HFF-Myc (cell line): ENCODE measurements around the gene EPC1.
A peak's percentile ranks its signal among the peaks of the same experiment; 100 is the strongest.

Source experiments
- DNase-seq: peaks from one replicate; pipeline ENCODE4 v3.0.0-alpha.2; 2011; ENCODE audit warnings: low read depth; ENCODE audit errors: extremely low read depth
- H3K4me3 ChIP-seq: replicated peaks from 2 replicates; pipeline ENCODE4 v1.5.1; 2011; ENCODE audit warnings: low read depth, mild to moderate bottlenecking, control low read depth, low read length
- TF ChIP-seq, protein P1 (sequence below): IDR thresholded peaks from 2 replicates; pipeline ENCODE4 v1.5.1; 2012; ENCODE audit warnings: mild to moderate bottlenecking, low read depth, low read length, control low read depth; ENCODE audit errors: missing control alignments

The EPC1 gene

DNA sequence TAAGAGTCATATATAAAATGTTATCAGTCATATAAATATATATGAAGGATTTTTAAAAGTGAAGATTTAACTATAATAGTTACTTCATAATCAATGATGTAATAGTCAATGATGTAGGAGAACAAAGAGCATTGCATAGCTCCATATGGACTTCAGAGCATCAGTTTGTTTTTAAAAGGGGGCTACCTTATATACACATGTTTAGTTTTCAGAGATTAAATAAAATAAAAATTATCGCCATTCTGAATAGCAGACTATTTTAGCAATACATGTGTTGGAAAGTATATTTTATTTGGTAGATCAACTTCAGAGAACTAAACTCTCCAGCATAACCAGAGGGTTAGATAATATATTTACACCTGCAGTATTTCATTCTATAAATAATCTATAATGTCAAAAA is 29.1 kb upstream of the EPC1 start:
- TF ChIP-seq, protein P1, sequence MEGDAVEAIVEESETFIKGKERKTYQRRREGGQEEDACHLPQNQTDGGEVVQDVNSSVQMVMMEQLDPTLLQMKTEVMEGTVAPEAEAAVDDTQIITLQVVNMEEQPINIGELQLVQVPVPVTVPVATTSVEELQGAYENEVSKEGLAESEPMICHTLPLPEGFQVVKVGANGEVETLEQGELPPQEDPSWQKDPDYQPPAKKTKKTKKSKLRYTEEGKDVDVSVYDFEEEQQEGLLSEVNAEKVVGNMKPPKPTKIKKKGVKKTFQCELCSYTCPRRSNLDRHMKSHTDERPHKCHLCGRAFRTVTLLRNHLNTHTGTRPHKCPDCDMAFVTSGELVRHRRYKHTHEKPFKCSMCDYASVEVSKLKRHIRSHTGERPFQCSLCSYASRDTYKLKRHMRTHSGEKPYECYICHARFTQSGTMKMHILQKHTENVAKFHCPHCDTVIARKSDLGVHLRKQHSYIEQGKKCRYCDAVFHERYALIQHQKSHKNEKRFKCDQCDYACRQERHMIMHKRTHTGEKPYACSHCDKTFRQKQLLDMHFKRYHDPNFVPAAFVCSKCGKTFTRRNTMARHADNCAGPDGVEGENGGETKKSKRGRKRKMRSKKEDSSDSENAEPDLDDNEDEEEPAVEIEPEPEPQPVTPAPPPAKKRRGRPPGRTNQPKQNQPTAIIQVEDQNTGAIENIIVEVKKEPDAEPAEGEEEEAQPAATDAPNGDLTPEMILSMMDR = no peak
- peak overlapping the region; percentile 61; the same call in 1 of the 2 replicates for H3K4me3 ChIP-seq
- no peak for DNase-seq

DNA sequence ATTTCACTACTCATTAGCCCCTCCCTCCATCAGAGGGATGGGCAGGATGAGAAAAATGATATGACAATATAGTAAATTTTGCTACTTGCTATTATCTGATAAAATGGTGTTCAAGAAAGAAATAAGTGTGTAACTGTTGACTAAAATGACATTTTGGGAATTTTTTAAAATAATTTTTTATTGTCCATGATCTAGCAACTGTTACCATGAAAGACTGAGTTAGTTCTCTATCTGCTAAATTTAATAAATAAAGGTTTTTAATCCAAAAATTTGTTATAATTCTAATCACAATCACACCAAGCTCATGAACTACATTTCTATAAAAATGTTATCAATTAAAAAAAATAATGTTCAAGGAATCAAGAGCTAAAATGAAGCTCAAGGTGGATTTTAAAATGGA is 28.7 kb upstream of the EPC1 start:
- DNase-seq = no peak
- H3K4me3 ChIP-seq = no peak overlapping the region
- TF ChIP-seq, protein P1 = no peak

DNA sequence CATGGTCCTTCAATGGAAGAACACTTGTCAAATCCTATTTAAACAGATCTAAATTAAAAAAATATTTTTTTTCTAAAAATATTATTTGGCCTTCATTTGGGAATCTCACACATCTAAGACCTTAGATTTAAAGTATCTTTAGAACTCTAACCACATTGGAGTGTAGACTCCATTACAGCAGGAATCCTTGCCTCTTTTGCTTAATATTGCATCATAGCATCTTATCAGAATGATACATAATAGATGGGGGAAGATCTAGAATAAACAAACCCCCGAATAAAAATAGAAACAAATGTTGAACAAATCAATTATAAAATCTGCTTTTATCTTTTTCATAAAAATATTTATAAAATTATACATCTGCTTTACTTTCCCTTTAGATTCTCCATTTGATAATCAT is 27.6 kb upstream of the EPC1 start:
- TF ChIP-seq, protein P1 = no peak
- DNase-seq = no peak
- no peak overlapping the region for H3K4me3 ChIP-seq

DNA sequence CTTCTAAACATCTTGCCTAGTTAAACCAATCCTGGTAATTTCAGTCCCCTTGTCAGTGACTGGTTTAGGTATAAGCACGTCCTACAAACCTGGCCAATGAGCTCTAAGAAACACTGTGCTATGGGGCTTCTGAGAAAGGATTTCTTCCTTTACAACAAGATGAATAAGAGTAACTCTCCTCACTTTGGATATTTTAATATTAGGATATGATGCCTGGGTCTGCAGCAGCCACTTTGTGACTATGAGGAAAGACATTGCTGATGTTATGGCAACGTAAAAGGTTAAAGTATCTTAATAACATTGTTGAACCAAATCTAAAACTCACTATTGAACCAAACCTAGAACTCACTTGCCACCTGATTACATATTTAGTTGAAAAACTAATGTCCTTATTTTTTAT is 26.5 kb upstream of the EPC1 start:
- TF ChIP-seq, protein P1 = no peak
- H3K4me3 ChIP-seq = no peak overlapping the region
- DNase-seq = no peak

DNA sequence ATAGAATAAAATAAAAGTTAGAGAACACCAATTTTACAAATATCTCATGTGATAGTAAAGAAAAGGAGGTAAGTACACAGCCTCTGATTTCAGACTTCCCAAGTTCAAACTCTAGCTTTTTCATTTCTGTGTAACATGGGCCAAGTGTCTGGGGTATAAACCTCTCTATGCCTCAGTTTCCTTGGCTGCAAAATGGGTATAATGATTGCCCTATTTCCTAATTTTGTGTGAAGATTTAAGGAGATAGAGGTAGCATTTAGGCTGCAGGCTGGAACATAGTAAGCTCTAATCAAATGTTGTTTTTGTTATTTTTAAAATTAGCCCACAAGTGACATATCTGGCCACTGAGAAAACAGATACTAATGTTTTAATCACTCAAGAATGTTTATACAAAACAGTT is 26.1 kb upstream of the EPC1 start:
- TF ChIP-seq, protein P1 = no peak

DNA sequence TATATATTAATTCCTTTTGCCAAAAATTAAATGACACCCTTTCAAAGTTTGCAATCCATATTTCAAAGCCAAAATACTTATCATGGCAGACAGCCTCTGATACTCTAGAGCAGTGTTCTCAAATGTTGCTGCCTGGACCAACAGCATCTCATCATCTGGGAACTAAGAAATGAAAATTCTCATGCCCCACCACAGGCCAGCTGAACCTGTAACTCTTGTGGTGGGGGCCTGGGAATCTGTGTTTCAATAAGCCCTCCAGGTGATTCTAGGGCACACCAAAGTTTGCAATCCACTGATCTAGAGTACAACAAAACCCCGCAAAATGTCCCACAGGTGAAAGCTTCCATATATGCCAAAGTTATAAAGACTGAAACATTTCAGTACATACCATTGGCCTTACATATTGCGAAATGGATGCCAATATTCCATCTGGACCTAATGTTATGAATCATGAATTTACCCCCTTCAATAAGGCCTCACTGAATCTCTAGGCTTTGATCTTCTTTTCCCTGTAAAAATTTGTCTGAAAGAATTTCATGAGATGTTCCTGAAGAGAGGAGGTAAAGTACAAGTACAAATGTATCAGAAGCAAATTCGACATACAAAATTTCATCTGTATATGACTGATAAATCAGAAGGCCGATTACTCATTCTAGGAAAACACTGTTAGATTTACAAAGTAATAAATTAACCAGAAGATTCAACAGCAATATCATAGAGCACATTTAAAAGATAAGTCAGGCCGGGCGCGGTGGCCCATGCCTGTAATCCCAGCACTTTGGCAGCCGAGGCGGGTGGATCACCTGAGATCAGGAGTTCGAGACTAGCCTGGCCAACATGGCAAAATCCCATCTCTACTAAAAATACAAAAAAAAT is 25.3 kb upstream of the EPC1 start:
- H3K4me3 ChIP-seq = no peak overlapping the region
- TF ChIP-seq, protein P1 = no peak

More for the DNA sequence above, 26.1 kb upstream of the EPC1 start:
- H3K4me3 ChIP-seq = no peak overlapping the region
- DNase-seq = no peak

More for the DNA sequence above, 25.3 kb upstream of the EPC1 start:
- no peak for DNase-seq
